Measurements from ENCODE around the gene SPRR1A.

The SPRR1A gene

DNA sequence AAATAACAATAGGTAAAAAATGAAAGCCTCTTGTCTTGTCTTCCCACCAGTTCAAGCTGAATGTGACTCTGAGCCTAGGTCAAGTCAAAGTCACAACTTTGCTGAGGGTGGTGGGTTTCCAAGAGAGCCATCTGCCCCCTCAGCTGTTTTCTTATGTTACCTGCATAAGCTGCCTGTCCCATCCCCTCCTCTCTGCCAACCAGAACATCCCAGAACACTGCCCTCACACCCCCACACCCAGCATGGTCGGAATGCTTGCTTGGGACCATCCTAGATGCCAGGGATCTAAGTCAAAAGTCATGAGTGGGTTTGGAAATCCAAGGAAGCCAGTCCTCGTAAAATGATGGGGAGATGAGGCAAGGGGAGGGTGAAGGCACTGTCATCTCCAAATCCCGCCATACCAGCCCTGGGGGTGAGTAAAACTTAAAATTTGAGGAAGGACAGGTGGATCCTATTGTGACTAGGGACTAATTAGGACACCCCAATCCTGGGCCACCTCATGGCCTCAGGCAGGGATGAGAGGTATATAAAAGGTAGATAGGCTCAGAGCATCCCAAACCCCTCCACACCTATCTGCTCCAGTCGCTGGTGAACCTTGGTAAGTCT, 37.1 kb upstream of the SPRR1A start, which contains the start of gene SPRR5:
Gene SPRR5, plus strand, starts transcription at position 556 of the 606 bp plus-strand sequence. CDS start 1,349 bp downstream, outside the sequence.
- no peak within 1 kb of the TSS for H3K4me3 ChIP-seq (ENCODE audit: low read depth in 1 of 2, low read length in 1 of 2)
- H3K36me3 ChIP-seq: no peaks in the 10 kb centered on the region
- H3K27me3 ChIP-seq: no peaks in the 10 kb centered on the region
- no peak within 1 kb of the TSS for H3K27ac ChIP-seq
- no peaks in the 10 kb centered on the region for H3K4me1 ChIP-seq (ENCODE audit: control insufficient read depth in 1 of 2, insufficient read depth in 1 of 2, low read depth in 1 of 2, low read length in 1 of 2)
- no peaks in the 10 kb centered on the region for H3K9me3 ChIP-seq
- TF ChIP-seq CTCF (IDR thresholded peaks at IDR 0.05): no peak

GRCh38 chr1:152951711-152952110, 32.2 kb upstream of the SPRR1A start:
- H3K4me3 ChIP-seq (ENCODE audit: low read depth in 1 of 2, low read length in 1 of 2): no peak overlapping the region
- no peaks in the 10 kb centered on the region for H3K36me3 ChIP-seq
- no peaks in the 10 kb centered on the region for H3K4me1 ChIP-seq (ENCODE audit: control insufficient read depth in 1 of 2, insufficient read depth in 1 of 2, low read depth in 1 of 2, low read length in 1 of 2)
- no peaks in the 10 kb centered on the region for H3K27me3 ChIP-seq
- no peaks in the 10 kb centered on the region for H3K9me3 ChIP-seq
- TF ChIP-seq CTCF (IDR thresholded peaks at IDR 0.05): no peak
- H3K27ac ChIP-seq: no peak overlapping the region

DNA sequence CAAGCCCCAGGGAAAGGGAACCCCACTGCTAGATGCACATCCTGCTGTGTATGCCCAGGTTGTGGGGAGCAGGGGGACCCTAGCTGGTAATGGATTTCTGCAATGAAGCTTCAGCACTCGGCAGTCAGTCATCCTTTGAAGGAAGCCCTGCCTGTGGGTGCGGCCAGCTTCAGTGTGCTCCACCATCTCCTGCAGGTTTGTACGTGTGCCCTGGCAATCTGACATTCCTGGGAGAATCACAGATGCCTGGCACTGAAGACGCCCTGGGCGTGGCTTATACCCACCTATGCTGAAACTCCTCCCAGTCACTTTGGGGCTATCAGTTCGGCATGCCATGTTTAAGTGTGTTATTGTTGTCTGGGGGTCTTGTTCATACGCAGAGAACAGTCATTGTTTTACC, 30.1 kb upstream of the SPRR1A start:
- no peaks in the 10 kb centered on the region for H3K9me3 ChIP-seq
- no peaks in the 10 kb centered on the region for H3K36me3 ChIP-seq
- no peaks in the 10 kb centered on the region for H3K4me1 ChIP-seq (ENCODE audit: control insufficient read depth in 1 of 2, insufficient read depth in 1 of 2, low read depth in 1 of 2, low read length in 1 of 2)
- H3K27me3 ChIP-seq: no peaks in the 10 kb centered on the region
- TF ChIP-seq CTCF (IDR thresholded peaks at IDR 0.05): no peak
- no peak overlapping the region for H3K4me3 ChIP-seq (ENCODE audit: low read depth in 1 of 2, low read length in 1 of 2)
- H3K27ac ChIP-seq: no peak overlapping the region

GRCh38 chr1:152954436-152954835, 29.4 kb upstream of the SPRR1A start:
- Histone ChIP-seq H3K27me3 (no peaks in the 10 kb centered on the region), H3K36me3 (no peaks in the 10 kb centered on the region), H3K27ac (no peak overlapping the region), H3K9me3 (no peaks in the 10 kb centered on the region), H3K4me3 (ENCODE audit: low read depth in 1 of 2, low read length in 1 of 2) (no peak overlapping the region), H3K4me1 (ENCODE audit: control insufficient read depth in 1 of 2, insufficient read depth in 1 of 2, low read depth in 1 of 2, low read length in 1 of 2) (no peaks in the 10 kb centered on the region)
- TF ChIP-seq CTCF (IDR thresholded peaks at IDR 0.05): no peak

GRCh38 chr1:152957561-152957960, 26.3 kb upstream of the SPRR1A start:
- H3K9me3 ChIP-seq: no peaks in the 10 kb centered on the region
- H3K4me3 ChIP-seq (ENCODE audit: low read depth in 1 of 2, low read length in 1 of 2): no peak overlapping the region
- no peak overlapping the region for H3K27ac ChIP-seq
- H3K27me3 ChIP-seq: peaks cover 3% of the 10 kb centered on the region
- no peak for TF ChIP-seq CTCF (IDR thresholded peaks at IDR 0.05)
- H3K4me1 ChIP-seq (ENCODE audit: control insufficient read depth in 1 of 2, insufficient read depth in 1 of 2, low read depth in 1 of 2, low read length in 1 of 2): no peaks in the 10 kb centered on the region
- no peaks in the 10 kb centered on the region for H3K36me3 ChIP-seq
